Liver (tissue), 3 donors: ENCODE results near the gene NEK8.

Experiments used
- CTCF ChIP-seq: fragments of 150-350 bp; IDR thresholded peaks from 2 replicates; pipeline ENCODE4 v1.5.1; 2017; ENCODE audit warnings: improper control_type of control experiment, low read depth, low read length; ENCODE audit not compliant: missing input control
- RAD21 ChIP-seq, 2 donors: IDR thresholded peaks; 2 replicates each; pipeline ENCODE4 v1.6.1; 2016; ENCODE audit warnings: antibody characterized with exemption in 2 of 2, mild to moderate bottlenecking in 2 of 2
- REST ChIP-seq: IDR thresholded peaks from 2 replicates; pipeline ENCODE4 v1.6.1; 2016; ENCODE audit warnings: antibody characterized with exemption, mild to moderate bottlenecking
- RXRA ChIP-seq, 2 donors: IDR thresholded peaks; 2 replicates each; pipeline ENCODE4 v1.6.1; 2017 to 2018; ENCODE audit warnings: antibody characterized with exemption in 2 of 2, mild to moderate bottlenecking in 1 of 2
- donor health status: healthy.
- donor health status: healthy.

GRCh38 chr17:28689011-28689410 is 39.6 kb upstream of the NEK8 start:
- TF ChIP-seq RAD21 (IDR thresholded peaks at IDR 0.05) (no peak), CTCF (no peak), RXRA (IDR thresholded peaks at IDR 0.05) (no peak), REST (no peak)
